PC-3 (cell line): ENCODE data around the gene PRXL2B. TPM values are rescaled to one million over a fixed set of nuclear protein-coding genes. Genes with fewer than 3 reads are reported as not detected.

Experiments used
- ATAC-seq: fragments of 200-7000 bp; cut with Tn5 transposase; 2 replicates; pipeline ENCODE4 v1.9.1; 2020; ENCODE audit warnings: mild to moderate bottlenecking, moderate library complexity
- BruUV-seq: library from RNA; stranded (reverse); fragments of 400-500 nt; replicated peaks from 2 replicates; lab custom pipeline; 2021; lab: Mats Ljungman, UMichigan
- CTCF ChIA-PET: fragments of 300-600 bp; sonication (Branson Sonifier 250); formaldehyde crosslinking; loops from one replicate; lab custom pipeline; 2022; ENCODE audit warnings: antibody characterized with exemption; lab: Charles Lee
- POLR2A ChIA-PET: fragments of 300-600 bp; sonication (Branson Sonifier 250); formaldehyde crosslinking; loops from one replicate; lab custom pipeline; 2022; ENCODE audit warnings: antibody characterized with exemption; ENCODE audit not compliant: unreplicated experiment; lab: Charles Lee
- DNase-seq: peaks from one replicate; pipeline ENCODE4 v3.0.0-alpha.2; 2015
- H2AFZ ChIP-seq: fragments of 300-600 bp; sonication (generic); 2 replicates; pipeline ENCODE4 v1.6.0; 2016; ENCODE audit warnings: antibody characterized with exemption, low read length
- H3F3A ChIP-seq: fragments of 300-600 bp; sonication (generic); one replicate; pipeline ENCODE4 v1.6.0; 2017; ENCODE audit warnings: antibody characterized with exemption, low read length, control low read depth, mild to moderate bottlenecking; ENCODE audit not compliant: unreplicated experiment
- H3K27ac ChIP-seq: fragments of 300-600 bp; sonication (generic); 2 replicates; pipeline ENCODE4 v1.5.1; 2016; ENCODE audit warnings: mild to moderate bottlenecking, low read length
- H3K27me3 ChIP-seq: fragments of 300-600 bp; sonication (generic); 2 replicates; pipeline ENCODE4 v1.6.1; 2016; ENCODE audit warnings: low read length, mixed read lengths
- H3K36me3 ChIP-seq: fragments of 300-600 bp; sonication (generic); 2 replicates; pipeline ENCODE4 v1.6.1; 2016; ENCODE audit warnings: low read depth, mixed run types, low read length, mixed read lengths
- H3K4me1 ChIP-seq: fragments of 300-600 bp; sonication (generic); 2 replicates; pipeline ENCODE4 v1.5.1; 2016; ENCODE audit warnings: low read length; ENCODE audit not compliant: insufficient read depth
- H3K4me2 ChIP-seq: fragments of 300-600 bp; sonication (generic); 2 replicates; pipeline ENCODE4 v1.6.0; 2016; ENCODE audit warnings: low read length
- H3K4me3 ChIP-seq: fragments of 300-600 bp; sonication (generic); 2 replicates; pipeline ENCODE4 v1.5.1; 2016; ENCODE audit warnings: mild to moderate bottlenecking, low read length, mixed read lengths
- H3K79me2 ChIP-seq: fragments of 300-600 bp; sonication (generic); 2 replicates; pipeline ENCODE4 v1.6.1; 2017; ENCODE audit warnings: low read length, mixed read lengths
- H3K9ac ChIP-seq: fragments of 300-600 bp; sonication (generic); 2 replicates; pipeline ENCODE4 v1.6.0; 2016; ENCODE audit warnings: mild to moderate bottlenecking, low read length
- H3K9me2 ChIP-seq: fragments of 300-600 bp; sonication (generic); replicated peaks from 2 replicates; pipeline ENCODE4 v1.6.1; 2016; ENCODE audit warnings: mixed run types, low read length, mixed read lengths
- H3K9me3 ChIP-seq: fragments of 300-600 bp; sonication (generic); 2 replicates; pipeline ENCODE4 v1.6.1; 2016; ENCODE audit warnings: low read length, mixed read lengths
- H4K20me1 ChIP-seq: fragments of 300-600 bp; sonication (generic); 2 replicates; pipeline ENCODE4 v1.6.1; 2016; ENCODE audit warnings: low read length, mixed read lengths
- CTCF ChIP-seq: fragments of 300-600 bp; sonication (generic); conservative IDR thresholded peaks from 2 replicates; pipeline ENCODE4 v1.5.1; 2017; ENCODE audit warnings: antibody characterized with exemption, low read depth, mild to moderate bottlenecking, low read length
- EZH2 ChIP-seq: fragments of 300-600 bp; sonication (generic); IDR thresholded peaks from one replicate; pipeline ENCODE4 v1.6.1; 2017; ENCODE audit warnings: antibody characterized with exemption, mild to moderate bottlenecking, low read length; ENCODE audit not compliant: unreplicated experiment
- EZH2phosphoT487 ChIP-seq: fragments of 300-600 bp; sonication (generic); IDR thresholded peaks from 2 replicates; pipeline ENCODE4 v1.6.1; 2018; ENCODE audit warnings: mild to moderate bottlenecking, antibody characterized with exemption, low read length, borderline replicate concordance
- intact Hi-C: fragments of 100-400 bp; cut with micrococcal nuclease; formaldehyde crosslinking; loops from 2 replicates; pipeline ENCODE4 v1.9.0; 2023
- total RNA-seq: library from RNA; depleted of rRNA; stranded (reverse); fragments of >200 nt; gene quantifications from 2 replicates; pipeline ENCODE4 v1.2.3, GENCODE V29; 2014

The PRXL2B gene
- total RNA-seq, 1 experiment from 2014 or later: 75.0 TPM

GRCh38 chr1:2603521-2604155 is 17.1 kb downstream of the PRXL2B start:
- intact Hi-C loops: no loop called here
- Histone ChIP-seq H3K9ac (no peak overlapping the region), H3F3A (no peaks in the 10 kb centered on the region), H3K36me3 (no peaks in the 10 kb centered on the region), H3K27ac (no peak overlapping the region), H3K27me3 (peaks cover 3% of the 10 kb centered on the region; the same call in 1 of the 2 replicates), H3K79me2 (no peaks in the 10 kb centered on the region), H4K20me1 (no peaks in the 10 kb centered on the region), H3K4me1 (no peaks in the 10 kb centered on the region), H2AFZ (no peak overlapping the region), H3K4me3 (no peak overlapping the region), H3K4me2 (no peak overlapping the region), H3K9me2 (no peaks in the 10 kb centered on the region), H3K9me3 (peaks cover 6% of the 10 kb centered on the region; the same call in 1 of the 2 replicates)
- ATAC-seq: no peak
- CTCF ChIA-PET: no interaction called here
- no peak for TF ChIP-seq EZH2phosphoT487
- no peak for TF ChIP-seq EZH2
- no peak for TF ChIP-seq CTCF
- BruUV-seq: no TSS peak
- POLR2A ChIA-PET: no interaction called here
- DNase-seq: no peak

DNA sequence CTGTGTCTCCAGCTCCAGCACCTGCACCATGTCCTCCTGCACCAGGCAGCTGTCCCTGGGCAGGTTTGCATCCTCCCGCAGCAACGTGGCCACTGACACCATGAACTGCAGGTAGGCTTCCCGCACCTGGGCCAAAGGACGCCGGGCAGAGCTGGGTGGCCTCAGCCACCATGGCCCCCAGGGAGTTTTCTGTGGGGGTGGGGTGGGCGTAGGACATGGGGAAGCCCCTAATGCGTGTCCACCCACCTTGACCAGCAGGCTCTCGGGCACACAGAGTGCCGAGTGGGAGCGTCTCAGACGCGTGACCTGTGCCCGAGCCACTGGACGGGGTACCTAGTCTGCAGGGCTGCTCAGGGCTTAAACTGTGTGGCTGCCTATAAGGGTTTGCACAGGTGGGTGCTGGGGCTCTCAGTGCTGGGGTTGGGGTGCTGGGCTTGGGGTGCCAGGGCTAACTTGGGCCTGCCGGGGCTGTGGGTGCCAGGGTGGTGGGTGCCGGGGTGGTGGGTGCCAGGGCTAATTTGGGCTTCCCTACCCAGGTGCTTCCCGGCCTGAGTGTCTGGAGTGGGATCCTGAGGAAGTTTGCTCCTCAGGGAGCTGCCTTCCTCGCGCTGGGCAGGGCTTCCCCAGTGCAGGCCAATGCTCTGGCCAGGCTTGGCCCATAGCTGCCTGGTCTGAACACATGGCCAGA is 17.7 kb downstream of the PRXL2B start:
- Histone ChIP-seq H3K79me2 (no peaks in the 10 kb centered on the region), H3K4me2 (no peak overlapping the region), H3K9ac (no peak overlapping the region), H3F3A (no peaks in the 10 kb centered on the region), H3K36me3 (no peaks in the 10 kb centered on the region), H2AFZ (no peak overlapping the region), H3K4me1 (no peaks in the 10 kb centered on the region), H3K27me3 (peaks cover 3% of the 10 kb centered on the region; the same call in 1 of the 2 replicates), H3K9me2 (no peaks in the 10 kb centered on the region), H3K9me3 (peaks cover 6% of the 10 kb centered on the region; the same call in 1 of the 2 replicates), H3K4me3 (no peak overlapping the region), H4K20me1 (no peaks in the 10 kb centered on the region), H3K27ac (no peak overlapping the region)
- TF ChIP-seq EZH2phosphoT487 (no peak), EZH2 (no peak), CTCF (no peak)
- POLR2A ChIA-PET: no interaction called here
- DNase-seq (no peak), ATAC-seq (peak; percentile 32; the same call in 1 of the 2 replicates)
- intact Hi-C loops: no loop called here
- CTCF ChIA-PET: no interaction called here
- BruUV-seq: no TSS peak
